ENCODE measurements around the gene NR1H2. TPM values are rescaled to one million over a fixed set of nuclear protein-coding genes. Genes with fewer than 3 reads are reported as not detected.
"Not testable (repeated sequence)": the region's sequence is repeated elsewhere in the genome, so short reads cannot be mapped to it uniquely, and the experiment has no call there.

NR1H2 gene
- total and polyA plus RNA-seq, 5 donors from 2014 or later, result 60.3 to 213 (median 74.9) TPM

DNA sequence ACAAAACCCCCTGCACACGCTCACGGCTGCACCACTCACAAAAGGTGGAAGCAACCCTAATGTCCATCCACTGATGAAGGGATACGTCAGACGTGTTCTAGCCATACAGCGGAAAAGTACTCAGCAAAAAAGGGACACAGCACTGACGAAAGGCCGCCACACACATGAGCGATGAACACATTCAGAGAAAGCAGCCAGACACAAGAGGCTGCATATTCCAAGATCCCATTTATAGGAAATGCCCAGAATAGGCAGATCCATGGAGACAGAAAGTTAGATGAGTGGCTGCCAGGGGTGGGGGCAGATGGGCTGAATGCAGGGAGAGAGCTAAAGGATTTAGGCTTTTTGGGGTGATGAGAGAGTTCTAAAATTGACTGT lies 11.6 kb downstream of the NR1H2 start:
- Mint-ChIP-seq H3K4me1 (peaks cover 8 to 31% (median 24%) of the 10 kb centered on the region in 4 donors), H3K4me3 (peak overlapping the region in 2 of 4 donors; percentile 13 to 80), H3K9me3 (peaks cover 0 to 4% (median 0%) of the 10 kb centered on the region in 7 donors), H3K27me3 (peaks cover 4% of the 10 kb centered on the region), H3K27ac (peak overlapping the region in 1 of 3 donors; percentile 17), H3K36me3 (peaks cover 16% of the 10 kb centered on the region)
- no peak overlapping the region for H3K27ac ChIP-seq (ENCODE audit: insufficient read depth, low read length, poor library complexity, severe bottlenecking)
- ATAC-seq (ENCODE audit: low read depth in 2 of 2), result no peak
- no peaks in the 10 kb centered on the region for H3K27me3 ChIP-seq (ENCODE audit: control insufficient read depth, insufficient read depth, low read length)
- peaks cover 4% of the 10 kb centered on the region for H3K36me3 ChIP-seq (ENCODE audit: control insufficient read depth, insufficient read depth, low read length)
- DNase-seq, result no peak
- H3K9me3 ChIP-seq (ENCODE audit: control insufficient read depth in 2 of 2, low read length in 2 of 2), result no peaks in the 10 kb centered on the region
- H3K4me1 ChIP-seq (ENCODE audit: control insufficient read depth, insufficient read depth, low read length, poor library complexity, severe bottlenecking), result peaks cover 18% of the 10 kb centered on the region
- H3K4me3 ChIP-seq (ENCODE audit: low read depth, low read length), result no peak overlapping the region

- H3K27me3 ChIP-seq (ENCODE audit: control insufficient read depth, insufficient read depth, low read length); H3K4me3 Mint-ChIP-seq; H3K4me1 ChIP-seq (ENCODE audit: control insufficient read depth, insufficient read depth, low read length, poor library complexity, severe bottlenecking); H3K27me3 Mint-ChIP-seq; H3K9me3 ChIP-seq (ENCODE audit: control insufficient read depth in 2 of 2, low read length in 2 of 2); H3K27ac Mint-ChIP-seq; H3K27ac ChIP-seq (ENCODE audit: insufficient read depth, low read length, poor library complexity, severe bottlenecking); ATAC-seq (ENCODE audit: low read depth in 2 of 2); H3K9me3 Mint-ChIP-seq; H3K36me3 ChIP-seq (ENCODE audit: control insufficient read depth, insufficient read depth, low read length); H3K4me1 Mint-ChIP-seq; H3K4me3 ChIP-seq (ENCODE audit: low read depth, low read length); DNase-seq: not testable (repeated sequence)
- peaks cover 12% of the 10 kb centered on the region for H3K36me3 Mint-ChIP-seq
Observed at GRCh38 chr19:50390295-50390694, 14.0 kb downstream of the NR1H2 start.

DNA sequence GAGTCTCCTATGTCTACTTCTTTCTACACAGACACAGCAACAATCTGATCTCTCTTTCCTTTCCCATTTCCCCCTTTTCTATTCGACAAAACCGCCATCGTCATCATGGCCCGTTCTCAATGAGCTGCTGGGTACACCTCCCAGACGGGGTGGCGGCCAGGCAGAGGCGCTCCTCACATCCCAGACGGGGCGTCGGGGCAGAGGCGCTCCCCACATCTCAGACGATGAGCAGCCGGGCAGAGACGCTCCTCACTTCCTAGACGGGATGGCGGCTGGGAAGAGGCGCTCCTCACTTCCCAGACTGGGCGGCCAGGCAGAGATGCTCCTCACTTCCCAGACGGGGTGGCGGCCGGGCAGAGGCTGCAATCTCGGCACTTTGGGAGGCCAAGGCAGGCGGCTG lies 14.7 kb downstream of the NR1H2 start:
- not testable (repeated sequence) for H3K4me1 ChIP-seq (ENCODE audit: control insufficient read depth, insufficient read depth, low read length, poor library complexity, severe bottlenecking); H3K9me3 ChIP-seq (ENCODE audit: control insufficient read depth in 2 of 2, low read length in 2 of 2); H3K9me3 Mint-ChIP-seq; ATAC-seq (ENCODE audit: low read depth in 2 of 2); H3K4me3 Mint-ChIP-seq; H3K27ac ChIP-seq (ENCODE audit: insufficient read depth, low read length, poor library complexity, severe bottlenecking); DNase-seq; H3K27ac Mint-ChIP-seq; H3K4me1 Mint-ChIP-seq; H3K27me3 Mint-ChIP-seq; H3K4me3 ChIP-seq (ENCODE audit: low read depth, low read length); H3K36me3 ChIP-seq (ENCODE audit: control insufficient read depth, insufficient read depth, low read length); H3K27me3 ChIP-seq (ENCODE audit: control insufficient read depth, insufficient read depth, low read length)
- peaks cover 16% of the 10 kb centered on the region for H3K36me3 Mint-ChIP-seq

- Mint-ChIP-seq H3K27ac (no peak overlapping the region), H3K27me3 (no peaks in the 10 kb centered on the region), H3K4me3 (no peak overlapping the region), H3K36me3 (peaks cover 15% of the 10 kb centered on the region), H3K4me1 (peaks cover 3 to 6% (median 4%) of the 10 kb centered on the region in 4 donors), H3K9me3 (peaks cover 0 to 2% (median 0%) of the 10 kb centered on the region in 7 donors)
- Histone ChIP-seq H3K4me1 (ENCODE audit: control insufficient read depth, insufficient read depth, low read length, poor library complexity, severe bottlenecking) (no peaks in the 10 kb centered on the region), H3K36me3 (ENCODE audit: control insufficient read depth, insufficient read depth, low read length) (no peaks in the 10 kb centered on the region), H3K4me3 (ENCODE audit: low read depth, low read length) (no peak overlapping the region), H3K27ac (ENCODE audit: insufficient read depth, low read length, poor library complexity, severe bottlenecking) (no peak overlapping the region), H3K27me3 (ENCODE audit: control insufficient read depth, insufficient read depth, low read length) (no peaks in the 10 kb centered on the region), H3K9me3 (ENCODE audit: control insufficient read depth in 2 of 2, low read length in 2 of 2) (no peaks in the 10 kb centered on the region)
- ATAC-seq (ENCODE audit: low read depth in 2 of 2) (no peak), DNase-seq (no peak)
Observed at GRCh38 chr19:50392759-50393158, 16.5 kb downstream of the NR1H2 start.

GRCh38 chr19:50393589-50393988 lies 17.3 kb downstream of the NR1H2 start:
- no peak for ATAC-seq (ENCODE audit: low read depth in 2 of 2)

DNA sequence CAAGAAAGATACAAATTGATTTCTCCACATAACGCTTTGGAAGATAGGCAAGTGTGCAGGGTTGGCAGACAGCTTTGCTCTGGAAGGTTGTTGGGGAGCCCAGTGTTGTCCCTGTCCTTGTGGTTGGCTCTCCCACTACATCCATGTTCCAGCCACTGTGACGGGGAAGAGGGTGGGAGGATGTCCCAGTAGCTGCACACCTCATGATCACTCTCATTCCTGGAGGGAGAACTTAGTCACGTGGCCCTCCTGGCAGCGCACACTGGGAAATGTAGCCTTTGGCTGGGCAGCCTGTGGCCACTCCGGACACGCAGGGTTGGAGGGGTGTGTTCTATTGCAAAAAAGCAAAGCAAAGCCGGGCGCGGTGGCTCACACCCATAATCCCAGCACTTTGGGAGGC lies 17.8 kb downstream of the NR1H2 start:
- H3K27ac Mint-ChIP-seq, result no peak overlapping the region
- H3K4me1 Mint-ChIP-seq, result peaks cover 0 to 4% (median under 1%) of the 10 kb centered on the region in 4 donors
- H3K27me3 ChIP-seq (ENCODE audit: control insufficient read depth, insufficient read depth, low read length), result no peaks in the 10 kb centered on the region
- H3K4me3 Mint-ChIP-seq, result no peak overlapping the region
- no peaks in the 10 kb centered on the region for H3K36me3 ChIP-seq (ENCODE audit: control insufficient read depth, insufficient read depth, low read length)
- H3K4me3 ChIP-seq (ENCODE audit: low read depth, low read length), result no peak overlapping the region
- DNase-seq (no peak), ATAC-seq (ENCODE audit: low read depth in 2 of 2) (no peak)
- peaks cover 0 to 2% (median 0%) of the 10 kb centered on the region in 7 donors for H3K9me3 Mint-ChIP-seq
- H3K4me1 ChIP-seq (ENCODE audit: control insufficient read depth, insufficient read depth, low read length, poor library complexity, severe bottlenecking), result no peaks in the 10 kb centered on the region
- H3K27me3 Mint-ChIP-seq, result no peaks in the 10 kb centered on the region
- no peaks in the 10 kb centered on the region for H3K9me3 ChIP-seq (ENCODE audit: control insufficient read depth in 2 of 2, low read length in 2 of 2)
- H3K36me3 Mint-ChIP-seq, result peaks cover 14% of the 10 kb centered on the region
- no peak overlapping the region for H3K27ac ChIP-seq (ENCODE audit: insufficient read depth, low read length, poor library complexity, severe bottlenecking)

More at GRCh38 chr19:50393589-50393988, 17.3 kb downstream of the NR1H2 start:
- no peaks in the 10 kb centered on the region for H3K27me3 Mint-ChIP-seq
- H3K4me1 Mint-ChIP-seq, result peaks cover 0 to 4% (median under 1%) of the 10 kb centered on the region in 4 donors
- no peak overlapping the region for H3K27ac Mint-ChIP-seq
- peaks cover 14% of the 10 kb centered on the region for H3K36me3 Mint-ChIP-seq
- Histone ChIP-seq H3K36me3 (ENCODE audit: control insufficient read depth, insufficient read depth, low read length) (no peaks in the 10 kb centered on the region), H3K9me3 (ENCODE audit: control insufficient read depth in 2 of 2, low read length in 2 of 2) (no peaks in the 10 kb centered on the region), H3K4me3 (ENCODE audit: low read depth, low read length) (no peak overlapping the region), H3K27ac (ENCODE audit: insufficient read depth, low read length, poor library complexity, severe bottlenecking) (no peak overlapping the region), H3K4me1 (ENCODE audit: control insufficient read depth, insufficient read depth, low read length, poor library complexity, severe bottlenecking) (no peaks in the 10 kb centered on the region), H3K27me3 (ENCODE audit: control insufficient read depth, insufficient read depth, low read length) (no peaks in the 10 kb centered on the region)
- peaks cover 0 to 2% (median 0%) of the 10 kb centered on the region in 7 donors for H3K9me3 Mint-ChIP-seq
- no peak overlapping the region for H3K4me3 Mint-ChIP-seq
- DNase-seq, result no peak

GRCh38 chr19:50398675-50399367 lies 22.6 kb downstream of the NR1H2 start:
- Histone ChIP-seq H3K36me3 (ENCODE audit: control insufficient read depth, insufficient read depth, low read length) (peaks cover 4% of the 10 kb centered on the region), H3K9me3 (ENCODE audit: control insufficient read depth in 2 of 2, low read length in 2 of 2) (no peaks in the 10 kb centered on the region), H3K27me3 (ENCODE audit: control insufficient read depth, insufficient read depth, low read length) (no peaks in the 10 kb centered on the region), H3K4me1 (ENCODE audit: control insufficient read depth, insufficient read depth, low read length, poor library complexity, severe bottlenecking) (no peaks in the 10 kb centered on the region), H3K27ac (ENCODE audit: insufficient read depth, low read length, poor library complexity, severe bottlenecking) (no peak overlapping the region), H3K4me3 (ENCODE audit: low read depth, low read length) (no peak overlapping the region)
- H3K4me3 Mint-ChIP-seq, result no peak overlapping the region
- H3K36me3 Mint-ChIP-seq, result peaks cover 13% of the 10 kb centered on the region
- H3K27me3 Mint-ChIP-seq, result no peaks in the 10 kb centered on the region
- no peaks in the 10 kb centered on the region for H3K9me3 Mint-ChIP-seq
- no peak for DNase-seq
- peaks cover 0 to 2% (median 0%) of the 10 kb centered on the region in 4 donors for H3K4me1 Mint-ChIP-seq
- ATAC-seq (ENCODE audit: low read depth in 2 of 2), result no peak
- no peak overlapping the region for H3K27ac Mint-ChIP-seq

DNA sequence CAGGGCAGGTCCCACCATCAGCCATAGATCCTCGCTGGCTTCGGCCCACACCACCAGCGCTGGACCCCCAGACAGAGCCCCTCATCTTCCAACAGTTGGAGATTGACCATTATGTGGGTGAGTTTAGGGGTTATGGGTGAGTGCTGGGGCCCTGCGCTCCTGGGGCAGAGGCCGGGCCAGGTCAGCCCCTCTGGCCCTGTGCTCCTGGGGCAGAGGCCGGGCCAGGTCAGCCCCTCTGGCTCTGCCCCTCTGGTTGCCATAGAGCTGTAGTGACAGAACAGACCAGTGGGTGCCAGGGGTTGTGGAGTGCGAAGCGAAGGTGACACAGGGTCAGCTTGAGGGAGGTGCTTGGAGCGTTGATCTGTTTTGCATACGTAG lies 23.1 kb downstream of the NR1H2 start:
- no peaks in the 10 kb centered on the region for H3K27me3 Mint-ChIP-seq
- H3K36me3 Mint-ChIP-seq, result peaks cover 17% of the 10 kb centered on the region
- H3K9me3 Mint-ChIP-seq, result no peaks in the 10 kb centered on the region
- H3K36me3 ChIP-seq (ENCODE audit: control insufficient read depth, insufficient read depth, low read length), result peaks cover 4% of the 10 kb centered on the region
- DNase-seq, result no peak
- H3K27ac ChIP-seq (ENCODE audit: insufficient read depth, low read length, poor library complexity, severe bottlenecking), result no peak overlapping the region
- H3K4me1 Mint-ChIP-seq, result peaks cover 0 to 2% (median 0%) of the 10 kb centered on the region in 4 donors
- H3K4me3 ChIP-seq (ENCODE audit: low read depth, low read length), result no peak overlapping the region
- H3K27me3 ChIP-seq (ENCODE audit: control insufficient read depth, insufficient read depth, low read length), result no peaks in the 10 kb centered on the region
- ATAC-seq (ENCODE audit: low read depth in 2 of 2), result no peak
- H3K4me1 ChIP-seq (ENCODE audit: control insufficient read depth, insufficient read depth, low read length, poor library complexity, severe bottlenecking), result no peaks in the 10 kb centered on the region
- no peak overlapping the region for H3K27ac Mint-ChIP-seq
- no peak overlapping the region for H3K4me3 Mint-ChIP-seq
- H3K9me3 ChIP-seq (ENCODE audit: control insufficient read depth in 2 of 2, low read length in 2 of 2), result no peaks in the 10 kb centered on the region

Measured in CD4-positive, CD25-positive, alpha-beta regulatory T cell (primary cell).